Endothelial cell of umbilical vein (primary cell): ENCODE measurements around the gene EXD3. TPM values are rescaled to one million over a fixed set of nuclear protein-coding genes. Genes with fewer than 3 reads are reported as not detected.

Source experiments
- BruUV-seq: library from RNA; stranded (reverse); fragments of 400-500 nt; replicated peaks from 2 replicates; lab custom pipeline; 2021; lab: Mats Ljungman, UMichigan
- CTCF ChIA-PET: fragments of 300-600, 350-600 bp; sonication (Branson Sonifier 250); formaldehyde crosslinking; loops from one replicate; lab custom pipeline; 2021; ENCODE audit warnings: antibody characterized with exemption, inconsistent platforms; lab: Charles Lee
- POLR2A ChIA-PET: fragments of 300-600, 350-600 bp; sonication (Branson Sonifier 250); formaldehyde crosslinking; loops from one replicate; lab custom pipeline; 2021; ENCODE audit warnings: antibody characterized with exemption, inconsistent platforms; lab: Charles Lee
- DNase-seq: peaks from one replicate; pipeline ENCODE4 v3.0.0-alpha.2; 2011; ENCODE audit warnings: low read depth, low spot score
- FAIRE-seq: peaks from 2 replicates; lab custom pipeline; 2011; peaks lifted over from hg19 to GRCh38; lab: Jason Lieb, UNC
- H2AFZ ChIP-seq: 2 replicates; pipeline ENCODE4 v1.6.0; 2012; ENCODE audit warnings: low read depth, low read length, control low read depth, inconsistent platforms
- H3K27ac ChIP-seq: 2 replicates; pipeline ENCODE4 v1.5.1; 2011; ENCODE audit warnings: low read depth, mild to moderate bottlenecking, control low read depth, low read length, moderate library complexity; ENCODE audit not compliant: insufficient read depth
- H3K27me3 ChIP-seq, 2 experiments: 2 replicates each; pipeline versions ENCODE4 v1.6.0 to v1.6.1; 2011; ENCODE audit warnings: low read length in 2 of 2, mixed read lengths in 1 of 2; ENCODE audit not compliant: control insufficient read depth in 2 of 2, insufficient read depth in 2 of 2
- H3K36me3 ChIP-seq, 2 experiments: 2 replicates in 1 of 2; 3 replicates in 1 of 2; pipeline ENCODE4 v1.5.1; 2011; ENCODE audit warnings: low read length in 2 of 2, mild to moderate bottlenecking in 1 of 2, moderate library complexity in 1 of 2; ENCODE audit not compliant: control insufficient read depth in 2 of 2, insufficient read depth in 2 of 2; ENCODE audit errors: extremely low read depth in 1 of 2
- H3K4me1 ChIP-seq: 3 replicates; pipeline ENCODE4 v1.5.1; 2011; ENCODE audit warnings: mild to moderate bottlenecking, low read length; ENCODE audit not compliant: control insufficient read depth, insufficient read depth; ENCODE audit errors: extremely low read depth
- H3K4me2 ChIP-seq: 2 replicates; pipeline ENCODE4 v1.6.1; 2011; ENCODE audit warnings: low read length, control low read depth, mixed read lengths; ENCODE audit not compliant: insufficient read depth
- H3K4me3 ChIP-seq, 3 experiments: fragments of 200-600 bp in 1 of 3; sonication (generic), shearing (Covaris generic) in 1 of 3; replicated peaks in 1 of 3; 2 replicates each; pipeline ENCODE4 v1.5.1; 2011 to 2016; ENCODE audit warnings: control low read depth in 3 of 3, low read length in 3 of 3, mild to moderate bottlenecking in 2 of 3, inconsistent platforms in 1 of 3, low read depth in 1 of 3, moderate library complexity in 1 of 3; ENCODE audit not compliant: insufficient read depth in 1 of 3
- H3K79me2 ChIP-seq: 2 replicates; pipeline ENCODE4 v1.6.0; 2012; ENCODE audit warnings: low read length, inconsistent platforms; ENCODE audit not compliant: control insufficient read depth, insufficient read depth
- H3K9ac ChIP-seq: replicated peaks from 2 replicates; pipeline ENCODE3; 2011; ENCODE audit warnings: low read length, control low read depth; ENCODE audit not compliant: insufficient read depth; ENCODE audit errors: extremely low read depth
- H3K9me1 ChIP-seq: replicated peaks from 3 replicates; pipeline ENCODE4 v1.6.0; 2011; ENCODE audit warnings: mild to moderate bottlenecking, low read length; ENCODE audit not compliant: control insufficient read depth, insufficient read depth; ENCODE audit errors: extremely low read depth
- H3K9me3 ChIP-seq: replicated peaks from 2 replicates; pipeline ENCODE4 v1.5.1; 2012; ENCODE audit warnings: low read length, inconsistent platforms; ENCODE audit not compliant: control insufficient read depth, insufficient read depth
- H4K20me1 ChIP-seq: replicated peaks from 2 replicates; pipeline ENCODE3; 2011; ENCODE audit warnings: mild to moderate bottlenecking, low read length; ENCODE audit not compliant: control insufficient read depth, insufficient read depth; ENCODE audit errors: extremely low read depth
- EZH2 ChIP-seq: IDR thresholded peaks from 2 replicates; pipeline ENCODE4 v1.6.1; 2012; ENCODE audit warnings: borderline replicate concordance, low read depth, mild to moderate bottlenecking, moderate library complexity, low read length, inconsistent platforms; ENCODE audit not compliant: severe bottlenecking
- FOS ChIP-seq: IDR thresholded peaks from 2 replicates; pipeline ENCODE4 v1.6.1; 2011; ENCODE audit warnings: mild to moderate bottlenecking, low read length, moderate library complexity, borderline replicate concordance; ENCODE audit not compliant: insufficient read depth
- GATA2 ChIP-seq: IDR thresholded peaks from 2 replicates; pipeline ENCODE4 v1.7.0; 2011; ENCODE audit warnings: low read depth, mild to moderate bottlenecking, moderate library complexity, mixed read lengths, low read length; ENCODE audit not compliant: insufficient read length, insufficient read depth
- JUN ChIP-seq: IDR thresholded peaks from 2 replicates; pipeline ENCODE4 v1.6.1; 2011; ENCODE audit warnings: borderline replicate concordance, low read depth; ENCODE audit not compliant: insufficient read length, insufficient read depth
- MAX ChIP-seq: IDR thresholded peaks from 2 replicates; pipeline ENCODE4 v1.6.1; 2011; ENCODE audit not compliant: insufficient read depth, insufficient read length
- MYC ChIP-seq: IDR thresholded peaks from one replicate; pipeline ENCODE4 v1.6.1; 2011; ENCODE audit warnings: mild to moderate bottlenecking, low read depth, low read length
- POLR2A ChIP-seq: IDR thresholded peaks from 2 replicates; pipeline ENCODE4 v1.6.1; 2012; ENCODE audit warnings: low read depth, mild to moderate bottlenecking, control low read depth, low read length
- POLR2AphosphoS5 ChIP-seq: IDR thresholded peaks from 2 replicates; pipeline ENCODE4 v1.6.1; 2012; ENCODE audit warnings: low read depth, mild to moderate bottlenecking, control low read depth, low read length, moderate library complexity; ENCODE audit not compliant: insufficient read depth
- dilution Hi-C: fragments of 300-500 bp; cut with MboI; formaldehyde crosslinking; loops from one replicate; pipeline ENCODE4 v1.15.0; 2019; ENCODE audit warnings: low sequenced_read_pairs; ENCODE audit not compliant: extremely low pct_ligation_motif_present
- intact Hi-C: fragments of 100-400 bp; cut with micrococcal nuclease; formaldehyde crosslinking; loops from one replicate; pipeline ENCODE4 v1.10.0; 2022
- polyA plus RNA-seq, 4 experiments: library from polyadenylated mRNA; depleted of rRNA in 3 of 4; stranded (reverse) in 3 of 4; unstranded in 1 of 4; fragments of >200 nt; gene quantifications; 2 replicates each; pipeline versions ENCODE4 v1.2.1 to v1.2.3, GENCODE V29; 2011 to 2012; ENCODE audit warnings: missing spikeins in 1 of 4
- total RNA-seq: library from RNA; stranded (reverse); gene quantifications from 2 replicates; pipeline ENCODE4 v1.2.3, GENCODE V29; 2021

EXD3 gene
- total and polyA plus RNA-seq, 2 donors (not counting 3 experiments of a cell fraction or from before 2014, with no cell fraction given), result 17.7 to 30.3 TPM

GRCh38 chr9:137307255-137308056 is 115.5 kb downstream of the EXD3 start:
- Histone ChIP-seq H3K4me1 (peaks cover 36% of the 10 kb centered on the region), H3K27ac (no peak overlapping the region), H3K79me2 (no peaks in the 10 kb centered on the region), H3K36me3 (no peaks in the 10 kb centered on the region), H4K20me1 (no peaks in the 10 kb centered on the region), H3K4me2 (no peak overlapping the region), H3K9ac (no peak overlapping the region), H3K9me3 (no peaks in the 10 kb centered on the region), H2AFZ (no peak overlapping the region), H3K27me3 (no peaks in the 10 kb centered on the region), H3K9me1 (no peaks in the 10 kb centered on the region), H3K4me3 (no peak overlapping the region)
- CTCF ChIA-PET, result interaction anchor here (1.8 kb wide), 1 partner anchor 9 kb away, joined by 8 read pairs; no protein-coding TSS in a partner anchor
- TF ChIP-seq EZH2 (no peak), POLR2A (no peak), GATA2 (no peak), POLR2AphosphoS5 (no peak), JUN (no peak), MAX (no peak), MYC (no peak), FOS (no peak)
- BruUV-seq, result no TSS peak
- DNase-seq, result no peak
- POLR2A ChIA-PET, result no interaction called here
- intact Hi-C loops (no loop called here), dilution Hi-C loops (no loop called here)
- FAIRE-seq, result no peak
